Ovary (tissue), 3 donors: Measurements from ENCODE around the gene RIPOR3.

Experiments used
- EP300 ChIP-seq: sonication (generic); formaldehyde crosslinking; IDR thresholded peaks from one replicate; pipeline ENCODE4 v1.6.1; 2017; ENCODE audit warnings: antibody characterized with exemption
- TF ChIP-seq, protein P1 (sequence below), 3 donors: fragments of 450-650 bp in 2 of 3; fragments of 200-600 bp in 1 of 3; IDR thresholded peaks; one replicate each; pipeline versions ENCODE4 v1.5.1 to v1.8.0; 2016 to 2022; ENCODE audit warnings: antibody characterized with exemption in 3 of 3, mild to moderate bottlenecking in 1 of 3
- donor health status: DM: no; HTN: no; CAD: no.

DNA sequence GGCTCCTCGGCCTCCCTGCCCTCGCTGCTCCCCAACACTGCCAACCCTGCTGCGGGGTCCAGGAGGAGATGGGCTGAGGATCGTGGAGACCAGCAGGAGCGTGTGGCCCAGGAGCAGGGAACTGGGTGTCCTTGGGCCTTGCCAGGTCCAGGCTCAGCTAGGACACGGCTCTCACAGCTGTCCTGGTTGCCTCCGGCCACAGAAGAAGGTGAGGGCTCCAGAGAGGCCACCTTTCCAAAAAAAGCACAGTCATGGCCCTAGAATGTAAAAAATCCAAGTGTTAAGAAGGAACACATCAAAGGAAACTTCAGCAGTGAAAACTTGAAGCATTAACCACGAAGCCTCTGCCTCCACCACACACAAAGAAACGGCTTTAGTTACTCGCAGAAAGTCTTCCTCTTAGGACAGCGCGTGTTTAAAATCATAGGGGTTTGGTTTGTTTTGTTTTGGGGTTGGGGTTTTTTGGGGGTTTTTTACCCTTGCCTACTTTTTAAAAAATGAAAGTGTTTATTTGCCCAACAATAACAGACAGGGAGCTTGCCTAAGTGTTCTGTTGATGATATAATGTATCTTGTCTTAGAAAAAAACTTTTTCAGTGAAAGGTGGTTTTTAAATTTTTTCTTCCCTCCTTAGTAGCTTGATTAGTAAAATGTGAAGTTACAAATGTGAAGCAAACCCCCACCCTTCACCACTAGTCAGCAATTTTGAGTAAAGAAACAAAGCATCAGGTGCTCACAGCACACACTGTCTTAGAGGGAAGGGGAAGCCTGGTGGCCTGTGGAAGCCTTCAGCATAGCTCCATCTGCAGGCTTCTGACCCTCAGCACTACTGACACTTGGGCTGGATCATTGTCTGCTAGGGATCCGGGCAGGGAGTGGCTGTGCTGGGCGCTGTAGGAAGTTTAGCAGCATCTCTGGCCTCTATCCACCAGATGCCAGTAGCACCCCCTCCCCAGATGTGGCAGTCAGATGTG, 121.2 kb downstream of the RIPOR3 start:
- TF ChIP-seq, protein P1, sequence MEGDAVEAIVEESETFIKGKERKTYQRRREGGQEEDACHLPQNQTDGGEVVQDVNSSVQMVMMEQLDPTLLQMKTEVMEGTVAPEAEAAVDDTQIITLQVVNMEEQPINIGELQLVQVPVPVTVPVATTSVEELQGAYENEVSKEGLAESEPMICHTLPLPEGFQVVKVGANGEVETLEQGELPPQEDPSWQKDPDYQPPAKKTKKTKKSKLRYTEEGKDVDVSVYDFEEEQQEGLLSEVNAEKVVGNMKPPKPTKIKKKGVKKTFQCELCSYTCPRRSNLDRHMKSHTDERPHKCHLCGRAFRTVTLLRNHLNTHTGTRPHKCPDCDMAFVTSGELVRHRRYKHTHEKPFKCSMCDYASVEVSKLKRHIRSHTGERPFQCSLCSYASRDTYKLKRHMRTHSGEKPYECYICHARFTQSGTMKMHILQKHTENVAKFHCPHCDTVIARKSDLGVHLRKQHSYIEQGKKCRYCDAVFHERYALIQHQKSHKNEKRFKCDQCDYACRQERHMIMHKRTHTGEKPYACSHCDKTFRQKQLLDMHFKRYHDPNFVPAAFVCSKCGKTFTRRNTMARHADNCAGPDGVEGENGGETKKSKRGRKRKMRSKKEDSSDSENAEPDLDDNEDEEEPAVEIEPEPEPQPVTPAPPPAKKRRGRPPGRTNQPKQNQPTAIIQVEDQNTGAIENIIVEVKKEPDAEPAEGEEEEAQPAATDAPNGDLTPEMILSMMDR (IDR thresholded peaks at IDR 0.05): no peak
- TF ChIP-seq EP300: no peak
